Measurements from ENCODE around the gene PDCD6IP. TPM values are rescaled to one million over a fixed set of nuclear protein-coding genes. Genes with fewer than 3 reads are reported as not detected.

Gene PDCD6IP
- total RNA-seq, 2 donors from 2014 or later, result 51.0 to 62.1 TPM

DNA sequence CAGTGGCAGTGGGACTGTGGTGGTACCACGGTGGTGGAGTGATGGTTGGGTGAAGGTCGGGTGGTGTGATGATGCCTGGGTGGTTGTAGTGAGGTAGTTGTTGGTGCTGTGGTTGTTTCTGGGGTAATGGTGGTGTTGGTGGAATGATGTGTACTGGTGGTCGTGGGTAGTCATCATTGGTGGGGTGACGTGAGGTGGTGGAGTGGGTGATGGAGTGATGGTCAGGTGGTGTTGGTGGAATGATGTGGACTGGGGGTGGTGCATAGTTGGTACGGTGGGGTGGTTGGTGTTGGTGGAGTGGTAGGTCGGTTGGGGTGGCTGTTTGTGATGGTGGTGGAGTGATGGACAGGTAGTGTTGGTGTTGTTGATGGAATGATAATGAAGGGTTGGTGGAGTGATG, 87.1 kb downstream of the PDCD6IP start:
- no peaks in the 10 kb centered on the region for H3K9me3 ChIP-seq
- H3K27me3 ChIP-seq, result no peaks in the 10 kb centered on the region
- no peak overlapping the region for H3K4me3 ChIP-seq
- TF ChIP-seq CTCF (IDR thresholded peaks at IDR 0.05), result no peak
- DNase-seq (ENCODE audit: low spot score), result no peak
- peaks cover 0 to 7% of the 10 kb centered on the region in 2 donors for H3K4me1 ChIP-seq
- no peak overlapping the region for H3K27ac ChIP-seq
- no peaks in the 10 kb centered on the region for H3K36me3 ChIP-seq

- Histone ChIP-seq H3K9me3 (no peaks in the 10 kb centered on the region), H3K36me3 (no peaks in the 10 kb centered on the region), H3K4me1 (peaks cover 0 to 7% of the 10 kb centered on the region in 2 donors), H3K27me3 (no peaks in the 10 kb centered on the region), H3K4me3 (no peak overlapping the region), H3K27ac (no peak overlapping the region)
- no peak for TF ChIP-seq CTCF (IDR thresholded peaks at IDR 0.05)
- DNase-seq (ENCODE audit: low spot score), result no peak
These were observed 87.6 kb downstream of the PDCD6IP start for GRCh38 chr3:33886015-33886414.

DNA sequence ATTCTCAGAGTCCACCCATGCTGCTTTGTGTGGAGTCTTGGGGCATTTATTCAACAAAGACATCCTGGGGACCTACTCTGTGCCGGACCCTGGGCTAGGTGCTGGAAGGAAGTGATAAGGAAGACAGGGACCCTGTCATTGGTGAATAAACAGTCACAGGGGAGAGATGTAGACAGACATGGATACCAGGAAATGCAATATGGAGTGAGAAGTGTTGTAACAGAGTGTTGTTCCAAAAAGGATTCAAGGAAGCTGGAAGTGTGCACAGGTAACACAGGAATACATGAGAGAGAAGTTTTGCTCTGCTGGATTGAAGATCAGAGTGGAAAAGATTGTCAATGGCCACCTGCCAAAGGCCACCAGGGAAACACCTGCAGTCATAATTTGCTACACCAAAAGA, 89.0 kb downstream of the PDCD6IP start:
- H3K4me1 ChIP-seq, result peaks cover 0 to 7% of the 10 kb centered on the region in 2 donors
- H3K9me3 ChIP-seq, result no peaks in the 10 kb centered on the region
- DNase-seq (ENCODE audit: low spot score), result no peak
- H3K36me3 ChIP-seq, result no peaks in the 10 kb centered on the region
- no peaks in the 10 kb centered on the region for H3K27me3 ChIP-seq
- H3K4me3 ChIP-seq, result no peak overlapping the region
- H3K27ac ChIP-seq, result no peak overlapping the region
- no peak for TF ChIP-seq CTCF (IDR thresholded peaks at IDR 0.05)

DNA sequence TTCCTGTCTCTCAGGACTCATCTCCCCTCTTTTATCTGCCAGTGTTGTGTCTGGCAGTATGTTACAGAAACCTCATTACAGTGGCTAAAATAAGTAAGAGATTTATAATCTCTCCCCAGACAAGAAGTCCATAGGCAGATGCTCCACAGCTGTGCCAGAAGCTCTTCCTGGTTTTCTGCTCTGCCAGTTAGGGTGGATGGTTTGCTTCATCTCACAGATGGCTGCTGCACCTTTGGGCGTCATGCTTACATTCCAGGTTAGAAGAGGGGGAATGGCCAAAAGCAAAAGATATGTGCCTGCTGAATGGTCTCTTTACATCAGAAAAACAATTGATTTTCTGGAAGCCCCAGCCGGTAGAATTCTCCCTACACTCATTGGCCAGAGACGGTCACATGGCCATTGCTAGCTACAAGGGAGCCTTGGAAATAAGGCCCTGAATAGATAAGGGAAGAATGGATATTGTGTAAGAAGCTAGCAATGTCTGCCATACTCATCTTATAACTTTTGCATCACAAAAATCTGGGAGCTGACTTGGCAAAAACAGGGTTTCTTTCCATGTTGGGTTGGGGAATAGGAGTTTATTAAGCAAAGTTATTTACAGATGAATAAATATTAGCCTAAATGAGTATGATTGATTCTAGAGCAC, 91.1 kb downstream of the PDCD6IP start:
- Histone ChIP-seq H3K4me1 (no peaks in the 10 kb centered on the region), H3K36me3 (no peaks in the 10 kb centered on the region), H3K4me3 (no peak overlapping the region), H3K9me3 (no peaks in the 10 kb centered on the region), H3K27ac (no peak overlapping the region), H3K27me3 (no peaks in the 10 kb centered on the region)
- no peak for DNase-seq (ENCODE audit: low spot score)
- TF ChIP-seq CTCF (IDR thresholded peaks at IDR 0.05), result no peak

- Histone ChIP-seq H3K4me1 (no peaks in the 10 kb centered on the region), H3K27me3 (no peaks in the 10 kb centered on the region), H3K9me3 (no peaks in the 10 kb centered on the region), H3K36me3 (no peaks in the 10 kb centered on the region), H3K27ac (no peak overlapping the region), H3K4me3 (no peak overlapping the region)
- DNase-seq (ENCODE audit: low spot score), result no peak
- no peak for TF ChIP-seq CTCF (IDR thresholded peaks at IDR 0.05)
These were observed 94.2 kb downstream of the PDCD6IP start for GRCh38 chr3:33892655-33893054.

- H3K4me3 ChIP-seq, result no peak overlapping the region
- no peak overlapping the region for H3K27ac ChIP-seq
- H3K4me1 ChIP-seq, result no peaks in the 10 kb centered on the region
- H3K27me3 ChIP-seq, result no peaks in the 10 kb centered on the region
- H3K9me3 ChIP-seq, result no peaks in the 10 kb centered on the region
- no peak for DNase-seq (ENCODE audit: low spot score)
- no peak for TF ChIP-seq CTCF (IDR thresholded peaks at IDR 0.05)
- H3K36me3 ChIP-seq, result no peaks in the 10 kb centered on the region
These were observed 97.2 kb downstream of the PDCD6IP start for GRCh38 chr3:33895658-33896057.
